Gastrocnemius medialis (tissue), 4 donors: ENCODE results near the gene S100A7A. TPM values are rescaled to one million over a fixed set of nuclear protein-coding genes. Genes with fewer than 3 reads are reported as not detected.

ENCODE experiments used
- ATAC-seq, 2 donors: fragments of 150-250 bp; one replicate each; pipeline ENCODE4 v1.9.1; 2016
- DNase-seq, 2 donors: peaks; one replicate each; pipeline ENCODE4 v3.0.0-alpha.2; 2019
- H3K27ac ChIP-seq, 4 donors: fragments of 200-600 bp; sonication (generic); 1 replicate in 1 of 4; 2 replicates in 3 of 4; pipeline ENCODE4 v1.5.1; 2016 to 2018; ENCODE audit warnings: mild to moderate bottlenecking in 2 of 4, moderate library complexity in 1 of 4
- H3K27me3 ChIP-seq, 3 donors: fragments of 200-600 bp; sonication (generic) in 2 of 3; 1 replicate in 1 of 3; 2 replicates in 2 of 3; pipeline versions ENCODE4 v1.5.1 to v1.6.0; 2016 to 2019; ENCODE audit warnings: mild to moderate bottlenecking in 1 of 3, moderate library complexity in 1 of 3
- H3K36me3 ChIP-seq, 2 donors: fragments of 200-600 bp; sonication (generic) in 1 of 2; one replicate each; pipeline ENCODE4 v1.5.1; 2017 to 2018
- H3K4me1 ChIP-seq, 2 donors: fragments of 200-600 bp; sonication (generic) in 1 of 2; one replicate each; pipeline ENCODE4 v1.5.1; 2016 to 2017; ENCODE audit warnings: mild to moderate bottlenecking in 2 of 2
- H3K4me3 ChIP-seq, 4 donors: fragments of 200-600 bp; sonication (generic) in 3 of 4; 1 replicate in 1 of 4; 2 replicates in 3 of 4; pipeline ENCODE4 v1.5.1; 2016 to 2019; ENCODE audit warnings: mild to moderate bottlenecking in 2 of 4
- H3K9me3 ChIP-seq, 3 donors: fragments of 200-600 bp; sonication (generic) in 2 of 3; 1 replicate in 1 of 3; 2 replicates in 2 of 3; pipeline ENCODE4 v1.5.1; 2016 to 2019
- CTCF ChIP-seq, 5 experiments: fragments of 450-650 bp in 3 of 5; fragments of 200-600 bp in 2 of 5; sonication (generic) in 2 of 5; IDR thresholded peaks in 4 of 5; conservative IDR thresholded peaks in 1 of 5; 1 replicate in 4 of 5; 2 replicates in 1 of 5; pipeline ENCODE4 v1.5.1; 2016 to 2019; ENCODE audit warnings: antibody characterized with exemption in 5 of 5, mild to moderate bottlenecking in 3 of 5, moderate library complexity in 3 of 5
- POLR2A ChIP-seq, 2 donors: fragments of 450-650 bp; IDR thresholded peaks; one replicate each; pipeline ENCODE4 v1.6.1; 2017; ENCODE audit warnings: antibody characterized with exemption in 2 of 2, mild to moderate bottlenecking in 2 of 2, moderate library complexity in 2 of 2
- in situ Hi-C, 4 donors: fragments of 200-750 bp; cut with MboI; loops; one replicate each; pipeline versions ENCODE4 v1.15.0 to v1.8.0; 2017; ENCODE audit warnings: low sequenced_read_pairs in 4 of 4
- intact Hi-C: fragments of 100-400 bp; cut with DNase I; formaldehyde crosslinking; loops from one replicate; pipeline ENCODE4 v1.15.1; 2023; ENCODE audit warnings: low total_unique reads
- total RNA-seq, 4 donors: library from RNA; depleted of rRNA; stranded (reverse); fragments of >200 nt; gene quantifications; one replicate each; pipeline versions ENCODE4 v1.1.0 to v1.2.3, GENCODE V29; 2016

S100A7A gene
- total RNA-seq, 4 donors from 2014 or later = not detected

GRCh38 chr1:153399401-153400055 lies 16.8 kb upstream of the S100A7A start:
- intact Hi-C loops (no loop called here), in situ Hi-C loops (no loop called here)
- Histone ChIP-seq H3K27ac (no peak overlapping the region), H3K9me3 (no peaks in the 10 kb centered on the region), H3K4me1 (peaks cover 0 to 13% of the 10 kb centered on the region in 2 donors), H3K27me3 (no peaks in the 10 kb centered on the region), H3K4me3 (no peak overlapping the region), H3K36me3 (no peaks in the 10 kb centered on the region)
- DNase-seq = no peak
- TF ChIP-seq CTCF (IDR thresholded peaks at IDR 0.05 in 4 of 5, conservative IDR thresholded peaks at IDR 0.05 in 1 of 5) (no peak), POLR2A (IDR thresholded peaks at IDR 0.05) (no peak)
- ATAC-seq = no peak

- Histone ChIP-seq H3K27me3 (no peaks in the 10 kb centered on the region), H3K27ac (no peak overlapping the region), H3K9me3 (no peaks in the 10 kb centered on the region), H3K4me1 (peaks cover 0 to 7% of the 10 kb centered on the region in 2 donors), H3K4me3 (no peak overlapping the region), H3K36me3 (no peaks in the 10 kb centered on the region)
- in situ Hi-C loops = no loop called here
- ATAC-seq (no peak), DNase-seq (no peak)
- intact Hi-C loops = no loop called here
- no peak for TF ChIP-seq POLR2A (IDR thresholded peaks at IDR 0.05)
- no peak for TF ChIP-seq CTCF (IDR thresholded peaks at IDR 0.05 in 4 of 5, conservative IDR thresholded peaks at IDR 0.05 in 1 of 5)
Measured at GRCh38 chr1:153400244-153400643, 16.1 kb upstream of the S100A7A start.

GRCh38 chr1:153401461-153401860 lies 14.9 kb upstream of the S100A7A start:
- no peak for DNase-seq
- Histone ChIP-seq H3K36me3 (no peaks in the 10 kb centered on the region), H3K9me3 (no peaks in the 10 kb centered on the region), H3K27me3 (no peaks in the 10 kb centered on the region), H3K27ac (no peak overlapping the region), H3K4me3 (no peak overlapping the region), H3K4me1 (no peaks in the 10 kb centered on the region)
- in situ Hi-C loops (no loop called here), intact Hi-C loops (no loop called here)
- no peak for TF ChIP-seq CTCF (IDR thresholded peaks at IDR 0.05 in 4 of 5, conservative IDR thresholded peaks at IDR 0.05 in 1 of 5)
- no peak for TF ChIP-seq POLR2A (IDR thresholded peaks at IDR 0.05)
- no peak for ATAC-seq

- DNase-seq (no peak), ATAC-seq (no peak)
- Histone ChIP-seq H3K27me3 (peaks cover 0 to 4% (median 0%) of the 10 kb centered on the region in 3 donors), H3K27ac (no peak overlapping the region), H3K4me3 (no peak overlapping the region), H3K4me1 (no peaks in the 10 kb centered on the region), H3K36me3 (no peaks in the 10 kb centered on the region), H3K9me3 (no peaks in the 10 kb centered on the region)
- no peak for TF ChIP-seq POLR2A (IDR thresholded peaks at IDR 0.05)
- no peak for TF ChIP-seq CTCF (IDR thresholded peaks at IDR 0.05 in 4 of 5, conservative IDR thresholded peaks at IDR 0.05 in 1 of 5)
- intact Hi-C loops = no loop called here
- in situ Hi-C loops = no loop called here
Measured at GRCh38 chr1:153402226-153402625, 14.1 kb upstream of the S100A7A start.
